A549 (cell line): Measurements from ENCODE around the gene TCF4. TPM values are rescaled to one million over a fixed set of nuclear protein-coding genes. Genes with fewer than 3 reads are reported as not detected.
A peak's percentile ranks its signal among the peaks of the same experiment; 100 is the strongest.

Experiments
- ATAC-seq, 2 experiments: fragments of 200-7000 bp in 1 of 2; fragments of >200 bp in 1 of 2; cut with Nextera tagmentation in 1 of 2; cut with Tn5 transposase in 1 of 2; 3 replicates each; pipeline versions ENCODE4 v1.8.0 to v1.9.1; 2018 to 2020; ENCODE audit warnings: mild to moderate bottlenecking in 1 of 2, moderate library complexity in 1 of 2
- CTCF ChIA-PET: fragments of 300-600 bp; sonication (Branson Sonifier 250); formaldehyde crosslinking; extraction: SDS; loops from one replicate; lab custom pipeline; 2021; ENCODE audit warnings: antibody characterized with exemption, inconsistent platforms; lab: Yijun Ruan, JAX
- POLR2A ChIA-PET: fragments of 350-600 bp; formaldehyde crosslinking; extraction: SDS; loops from one replicate; lab custom pipeline; 2021; ENCODE audit warnings: antibody characterized with exemption, inconsistent platforms; lab: Yijun Ruan, JAX
- DNase-seq, 2 experiments: peaks; one replicate each; pipeline versions ENCODE4 v3.0.0 to v3.0.0-alpha.2; 2011 to 2016; ENCODE audit warnings: low read depth in 1 of 2, low spot score in 1 of 2
- FAIRE-seq: peaks from 2 replicates; lab custom pipeline; 2011; peaks lifted over from hg19 to GRCh38; lab: Jason Lieb, UNC
- H3K27ac ChIP-seq, 2 experiments: fragments of >200 bp; sonication (Bioruptor Twin); formaldehyde crosslinking; 3 replicates each; pipeline ENCODE4 v1.5.1; 2016 to 2017
- H3K4me1 ChIP-seq: fragments of >200 bp; sonication (Bioruptor Twin); formaldehyde crosslinking; 3 replicates; pipeline ENCODE4 v1.6.1; 2016
- H3K4me2 ChIP-seq: fragments of >200 bp; sonication (Bioruptor Twin); formaldehyde crosslinking; 3 replicates; pipeline ENCODE4 v1.6.1; 2016
- H3K4me3 ChIP-seq: fragments of >200 bp; sonication (Bioruptor Twin); formaldehyde crosslinking; 3 replicates; pipeline ENCODE4 v1.5.1; 2016
- H3K9me3 ChIP-seq: fragments of >200 bp; sonication (Bioruptor Twin); formaldehyde crosslinking; 3 replicates; pipeline ENCODE4 v1.6.1; 2016
- CBX2 ChIP-seq: fragments of 200-600 bp; sonication (generic); IDR thresholded peaks from 2 replicates; pipeline ENCODE4 v1.6.1; 2016; ENCODE audit warnings: low read depth, mild to moderate bottlenecking, borderline replicate concordance
- CHD2 ChIP-seq: fragments of 150-350 bp; IDR thresholded peaks from 2 replicates; pipeline ENCODE4 v1.6.1; 2014; ENCODE audit warnings: low read length; ENCODE audit not compliant: partially characterized antibody
- CHD4 ChIP-seq: fragments of 200-600 bp; sonication (generic); IDR thresholded peaks from 2 replicates; pipeline ENCODE4 v1.6.1; 2016; ENCODE audit warnings: antibody characterized with exemption, mild to moderate bottlenecking, borderline replicate concordance
- CTCF ChIP-seq: fragments of >200 bp; sonication (Bioruptor Twin); formaldehyde crosslinking; IDR thresholded peaks from 3 replicates; pipeline ENCODE4 v1.5.1; 2016
- EHF ChIP-seq: fragments of 250-450 bp; sonication (Bioruptor Pico); IDR thresholded peaks from 2 replicates; pipeline ENCODE4 v1.5.0; 2020; ENCODE audit warnings: mild to moderate bottlenecking
- EHMT2 ChIP-seq: fragments of 200-600 bp; sonication (generic); IDR thresholded peaks from 2 replicates; pipeline ENCODE4 v1.6.1; 2016; ENCODE audit warnings: antibody characterized with exemption, low read depth, mild to moderate bottlenecking, moderate library complexity
- FOSB ChIP-seq: fragments of 250-450 bp; sonication (Bioruptor Pico); IDR thresholded peaks from 2 replicates; pipeline ENCODE4 v1.5.0; 2020; ENCODE audit warnings: mild to moderate bottlenecking, moderate library complexity
- FOXS1 ChIP-seq: fragments of 250-450 bp; sonication (Bioruptor Pico); IDR thresholded peaks from 2 replicates; pipeline ENCODE4 v1.5.0; 2020; ENCODE audit warnings: mild to moderate bottlenecking, moderate library complexity
- GATA3 ChIP-seq: IDR thresholded peaks from 2 replicates; pipeline ENCODE4 v1.6.1; 2012; ENCODE audit warnings: borderline replicate concordance
- HES2 ChIP-seq: fragments of >200 bp; sonication (Bioruptor Twin); formaldehyde crosslinking; IDR thresholded peaks from 2 replicates; pipeline ENCODE4 v1.6.1; 2016
- HEYL ChIP-seq: fragments of 250-450 bp; sonication (Bioruptor Pico); IDR thresholded peaks from 2 replicates; pipeline ENCODE4 v1.8.0; 2021; ENCODE audit warnings: mild to moderate bottlenecking, moderate library complexity
- HMGXB4 ChIP-seq: fragments of 250-450 bp; sonication (Bioruptor Pico); IDR thresholded peaks from 2 replicates; pipeline ENCODE4 v1.5.0; 2021; ENCODE audit warnings: mild to moderate bottlenecking, moderate library complexity, borderline replicate concordance
- HOXB13 ChIP-seq: fragments of 250-450 bp; sonication (Bioruptor Pico); IDR thresholded peaks from 2 replicates; pipeline ENCODE4 v1.5.0; 2020; ENCODE audit warnings: low read depth, mild to moderate bottlenecking, moderate library complexity
- JUNB ChIP-seq: fragments of >200 bp; sonication (Bioruptor Twin); formaldehyde crosslinking; IDR thresholded peaks from 2 replicates; pipeline ENCODE4 v1.6.1; 2016
- KDM5A ChIP-seq: fragments of 200-600 bp; sonication (generic); IDR thresholded peaks from 2 replicates; pipeline ENCODE4 v1.6.1; 2016; ENCODE audit warnings: antibody characterized with exemption, mild to moderate bottlenecking
- MAZ ChIP-seq: fragments of 150-350 bp; IDR thresholded peaks from 2 replicates; pipeline ENCODE4 v1.6.1; 2014; ENCODE audit warnings: antibody characterized with exemption, low read depth, low read length, borderline replicate concordance
- MYC ChIP-seq: IDR thresholded peaks from 2 replicates; pipeline ENCODE4 v1.6.1; 2012; ENCODE audit warnings: mild to moderate bottlenecking, inconsistent platforms, low read length, improper control_type of control experiment, borderline replicate concordance
- NFE2L2 ChIP-seq: fragments of 150-350 bp; conservative IDR thresholded peaks from 2 replicates; pipeline ENCODE4 v1.6.1; 2014; ENCODE audit warnings: low read length
- RARB ChIP-seq: fragments of 250-450 bp; sonication (Bioruptor Pico); IDR thresholded peaks from 2 replicates; pipeline ENCODE4 v1.8.0; 2021; ENCODE audit warnings: mild to moderate bottlenecking, moderate library complexity
- RCOR1 ChIP-seq: fragments of 150-350 bp; IDR thresholded peaks from 2 replicates; pipeline ENCODE4 v1.6.1; 2014; ENCODE audit warnings: antibody characterized with exemption, low read length, low read depth
- RNF2 ChIP-seq: fragments of 200-600 bp; sonication (generic); IDR thresholded peaks from 2 replicates; pipeline ENCODE4 v1.6.1; 2016; ENCODE audit warnings: low read depth, mild to moderate bottlenecking, antibody characterized with exemption, moderate library complexity, borderline replicate concordance
- SMC3 ChIP-seq: fragments of >200 bp; sonication (Bioruptor Twin); formaldehyde crosslinking; IDR thresholded peaks from 3 replicates; pipeline ENCODE4 v1.6.1; 2018; ENCODE audit warnings: inconsistent platforms
- TFCP2L1 ChIP-seq: fragments of 250-450 bp; sonication (Bioruptor Pico); IDR thresholded peaks from 2 replicates; pipeline ENCODE4 v1.5.0; 2021; ENCODE audit warnings: mild to moderate bottlenecking
- ZFP36 ChIP-seq: fragments of 450-650 bp; IDR thresholded peaks from 2 replicates; pipeline ENCODE4 v1.6.1; 2014; ENCODE audit warnings: borderline replicate concordance; ENCODE audit not compliant: partially characterized antibody
- ZNF302 ChIP-seq: fragments of 250-450 bp; sonication (Bioruptor Pico); IDR thresholded peaks from 2 replicates; pipeline ENCODE4 v1.9.0; 2021; ENCODE audit warnings: inconsistent platforms, mild to moderate bottlenecking, moderate library complexity
- WGBS: methylation state at CpG from one replicate; pipeline ENCODE4 v1.1.6; 2017; ENCODE audit errors: missing lambda C conversion rate; 5-methylcytosine and 5-hydroxymethylcytosine counted together
- polyA plus RNA-seq, 4 experiments: library from polyadenylated mRNA; depleted of rRNA in 3 of 4; stranded (reverse); fragments of >200 nt; fragmentation: RNase III in 1 of 4; extraction: RNeasy Plus Mini Kit Qiagen cat#74134 plus additional on column Dnase treatment in 1 of 4; gene quantifications; 2 replicates in 3 of 4; 3 replicates in 1 of 4; pipeline ENCODE4 v1.2.3, GENCODE V29; 2011 to 2017

Gene TCF4
- polyA plus RNA-seq, 2 of the 4 experiments (the other 2 are of a cell fraction), result 3.0 to 4.0 TPM

- POLR2A ChIA-PET, result no interaction called here
- no peaks in the 10 kb centered on the region for H3K9me3 ChIP-seq
- H3K4me3 ChIP-seq, result no peak overlapping the region
- ATAC-seq (no peak), FAIRE-seq (no peak), DNase-seq (no peak)
- no peaks in the 10 kb centered on the region for H3K4me1 ChIP-seq
- H3K27ac ChIP-seq, result no peak overlapping the region
- CTCF ChIA-PET, result no interaction called here
- no peak overlapping the region for H3K4me2 ChIP-seq
- TF ChIP-seq RNF2, result no peak
- TF ChIP-seq, all 56 proteins: peak for 0
These were observed 63.5 kb downstream of the TCF4 start for GRCh38 chr18:55524353-55525073.

- no peak for DNase-seq
- Histone ChIP-seq H3K4me3 (no peak overlapping the region), H3K27ac (no peak overlapping the region), H3K4me2 (no peak overlapping the region), H3K4me1 (no peaks in the 10 kb centered on the region), H3K9me3 (no peaks in the 10 kb centered on the region)
- no peak for FAIRE-seq
- ChIA-PET CTCF (interaction anchor here (1.0 kb wide), 1 partner anchor 26 kb away, joined by 3 read pairs; no protein-coding TSS in a partner anchor), POLR2A (no interaction called here)
- TF ChIP-seq EHMT2, result no peak
- no peak for TF ChIP-seq GATA3
- TF ChIP-seq SMC3, result no peak
- TF ChIP-seq RNF2, result no peak
- TF ChIP-seq RCOR1, result no peak
- TF ChIP-seq HEYL (CRISPR knock-in tag), result no peak
- TF ChIP-seq ZNF302, result no peak
- no peak for TF ChIP-seq RARB (CRISPR knock-in tag)
- TF ChIP-seq EHF (CRISPR knock-in tag), result no peak
- TF ChIP-seq CHD4, result no peak
- no peak for TF ChIP-seq ZFP36
- no peak for TF ChIP-seq KDM5A
- TF ChIP-seq TFCP2L1 (CRISPR knock-in tag), result no peak
- no peak for TF ChIP-seq HES2
- TF ChIP-seq CHD2, result no peak
- no peak for TF ChIP-seq MYC
- TF ChIP-seq MAZ, result no peak
- no peak for ATAC-seq
These were observed 65.0 kb downstream of the TCF4 start for GRCh38 chr18:55523001-55523400.

- H3K9me3 ChIP-seq, result no peaks in the 10 kb centered on the region
- 25% methylated on average over 3 of the region's 3 CpGs for WGBS
- CTCF ChIA-PET, result no interaction called here
- H3K4me2 ChIP-seq, result no peak overlapping the region
- FAIRE-seq, result no peak
- H3K27ac ChIP-seq, result no peak overlapping the region
- H3K4me1 ChIP-seq, result no peaks in the 10 kb centered on the region
- ATAC-seq, result no peak
- DNase-seq, result peak in 1 of 2 experiments; percentile 14
- TF ChIP-seq RNF2 (no peak), NFE2L2 (no peak), HMGXB4 (no peak), FOXS1 (CRISPR knock-in tag) (no peak), JUNB (no peak), HOXB13 (no peak), CTCF (no peak), CBX2 (no peak), FOSB (no peak), HEYL (CRISPR knock-in tag) (no peak), ZFP36 (no peak)
- TF ChIP-seq, all 56 proteins: peak for 0
- POLR2A ChIA-PET, result no interaction called here
- H3K4me3 ChIP-seq, result no peak overlapping the region
These were observed 66.0 kb downstream of the TCF4 start for GRCh38 chr18:55522011-55522410.
